HG02938 (cell line): ENCODE data around the gene CHD9.
"Not testable (repeated sequence)": the region's sequence is repeated elsewhere in the genome, so short reads cannot be mapped to it uniquely, and the experiment has no call there.

Experiments
- ATAC-seq: cut with Tn5 transposase; IDR thresholded peaks from one replicate; pipeline ENCODE4 v1.9.1; 2021; ENCODE audit warnings: mild to moderate bottlenecking, moderate library complexity; ENCODE audit not compliant: unreplicated experiment

The CHD9 gene

DNA sequence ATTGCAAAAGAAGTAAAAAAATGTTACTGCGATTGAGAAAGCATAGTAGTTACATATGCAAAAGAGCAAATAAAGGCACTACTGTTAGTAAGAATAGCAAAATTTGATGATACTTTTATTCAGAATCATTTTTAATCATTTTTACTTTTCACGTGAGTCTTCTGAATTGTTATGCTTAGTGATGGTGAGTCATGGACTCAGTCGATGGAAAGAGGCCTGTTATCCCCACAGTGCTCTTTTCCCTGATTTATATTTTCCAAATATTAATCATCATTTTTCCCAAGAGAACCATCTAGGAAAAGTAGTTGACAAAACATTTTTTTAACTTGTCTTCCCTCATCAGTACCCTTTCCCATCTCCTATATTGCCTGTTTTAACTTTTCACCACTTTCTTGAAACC lies 181.1 kb downstream of the CHD9 start:
- ATAC-seq: no peak

DNA sequence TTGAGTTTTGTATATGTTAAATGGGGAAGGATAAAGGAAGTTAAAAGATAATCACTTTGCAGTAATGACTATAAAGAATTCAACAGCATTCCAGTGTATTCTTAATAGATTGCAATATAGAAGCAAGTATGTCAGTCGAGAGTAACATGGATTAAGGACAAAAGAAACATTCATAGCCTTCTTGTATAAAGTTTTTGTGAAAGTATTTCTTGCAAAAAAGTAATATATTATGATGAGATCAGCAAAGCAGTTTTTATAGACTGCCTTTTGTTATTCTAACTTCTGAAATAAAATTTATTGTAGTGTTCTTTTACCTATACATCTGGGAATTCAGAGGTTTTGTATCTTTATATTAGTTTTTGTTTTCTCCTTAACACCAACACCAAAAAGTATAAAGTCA lies 194.5 kb downstream of the CHD9 start:
- ATAC-seq: no peak

DNA sequence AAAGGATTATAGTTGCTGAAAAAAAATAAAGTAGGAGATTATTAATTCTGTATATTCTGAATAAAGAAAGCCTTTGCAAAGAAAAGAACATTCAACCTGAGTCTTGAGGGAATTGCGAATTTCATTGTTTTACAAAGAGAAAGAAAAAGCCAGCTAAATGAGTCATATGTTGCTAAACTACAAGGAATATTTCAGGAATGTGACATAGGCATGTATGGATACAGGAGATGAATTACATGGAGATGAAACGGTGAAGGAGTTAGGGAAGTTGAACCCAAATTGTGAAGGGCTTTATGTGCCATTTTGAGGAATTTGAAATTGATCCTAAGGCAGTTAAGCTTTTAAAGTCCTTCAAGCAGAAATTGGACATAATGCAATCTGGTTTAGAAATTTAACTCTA lies 202.2 kb downstream of the CHD9 start:
- ATAC-seq: no peak

DNA sequence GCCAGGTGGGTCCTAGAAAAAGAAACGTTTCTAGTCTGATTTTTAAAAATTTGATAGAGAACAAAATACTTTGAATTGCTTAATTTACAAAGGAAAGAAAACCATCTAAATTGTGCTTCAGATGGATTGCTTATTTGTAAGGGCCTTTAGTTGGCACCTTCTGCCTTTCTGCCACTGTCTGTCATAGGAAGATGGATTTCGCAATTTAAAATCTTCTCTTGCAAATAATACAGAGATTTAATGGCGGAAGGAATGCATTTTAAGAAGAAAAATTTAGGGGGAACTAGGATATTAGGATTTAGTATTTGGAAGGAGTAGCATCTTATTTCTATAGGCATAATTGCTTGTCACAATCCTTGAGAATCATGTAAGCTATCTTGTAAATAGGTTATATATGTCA lies 204.0 kb downstream of the CHD9 start:
- no peak for ATAC-seq

DNA sequence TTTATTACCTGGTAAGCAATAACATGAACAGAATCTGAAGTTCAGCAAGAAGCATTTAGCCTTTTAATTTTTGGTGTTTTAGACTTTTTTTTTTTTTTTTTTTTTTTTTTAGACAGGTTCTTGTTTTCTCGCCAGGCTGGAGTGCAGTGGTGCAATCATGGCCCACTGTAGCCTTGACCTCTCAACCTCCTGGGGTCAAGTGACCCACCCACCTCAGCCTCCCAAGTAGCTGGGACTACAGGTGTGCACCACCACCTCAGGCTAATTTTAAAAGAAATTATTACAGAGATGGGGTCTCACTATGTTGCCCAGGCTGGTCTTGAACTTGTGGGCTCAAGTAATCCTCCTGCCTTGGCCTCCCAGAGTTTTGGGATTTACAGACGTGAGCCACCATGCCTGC lies 206.5 kb downstream of the CHD9 start:
- ATAC-seq: no peak

GRCh38 chr16:53262645-53263044 lies 207.9 kb downstream of the CHD9 start:
- ATAC-seq: no peak

DNA sequence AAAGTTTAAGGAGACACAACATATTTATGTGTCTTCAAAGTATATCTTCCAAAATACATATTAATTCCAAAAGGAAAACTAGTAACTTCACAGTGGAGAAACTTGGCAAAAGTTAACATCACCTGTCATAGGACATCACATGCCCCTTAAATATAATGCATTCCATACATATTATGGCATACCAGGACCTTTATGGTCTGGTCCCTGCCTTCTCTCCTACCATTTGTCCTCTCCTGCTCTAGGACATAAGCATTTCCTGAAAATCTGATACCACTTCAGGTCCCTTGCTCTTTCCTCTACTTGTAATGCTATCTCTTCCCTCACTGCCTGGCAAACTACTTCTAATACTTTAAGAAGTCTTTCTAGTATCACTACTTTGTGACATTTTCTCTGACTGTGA lies 211.4 kb downstream of the CHD9 start:
- ATAC-seq: no peak

DNA sequence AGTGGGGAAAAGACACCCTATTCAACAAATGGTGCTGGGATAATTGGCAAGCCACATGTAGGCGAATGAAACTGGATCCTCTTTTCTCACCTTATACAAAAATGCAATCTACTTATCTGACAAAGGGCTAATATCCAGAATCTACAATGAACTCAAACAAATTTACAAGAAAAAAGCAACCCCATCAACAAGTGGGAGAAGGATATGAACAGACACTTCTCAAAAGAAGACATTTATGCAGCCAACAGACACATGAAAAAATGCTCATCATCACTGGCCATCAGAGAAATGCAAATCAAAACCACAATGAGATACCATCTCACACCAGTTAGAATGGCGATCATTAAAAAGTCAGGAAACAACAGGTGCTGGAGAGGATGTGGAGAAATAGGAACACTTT lies 223.7 kb downstream of the CHD9 start:
- not testable (repeated sequence) for ATAC-seq

GRCh38 chr16:53281280-53281679 lies 226.5 kb downstream of the CHD9 start:
- no peak for ATAC-seq

DNA sequence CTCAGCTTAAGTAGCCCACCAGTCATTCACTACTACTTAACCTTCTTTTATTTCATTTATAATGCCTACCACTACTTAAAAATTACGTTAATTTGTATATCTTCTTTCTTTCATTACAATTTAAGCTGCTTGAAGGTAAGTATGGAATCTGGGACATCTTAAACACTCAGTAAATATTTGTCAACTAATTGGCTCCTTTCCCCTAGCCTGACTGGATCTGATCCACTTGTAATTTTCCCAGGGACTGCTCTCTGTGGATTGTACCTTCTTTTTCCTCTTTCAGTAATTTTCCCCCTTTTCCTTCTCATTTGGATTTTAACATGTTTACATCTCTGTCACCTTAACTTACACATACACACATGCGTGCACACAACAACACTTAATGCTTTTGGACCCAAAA lies 227.1 kb downstream of the CHD9 start:
- ATAC-seq: no peak

DNA sequence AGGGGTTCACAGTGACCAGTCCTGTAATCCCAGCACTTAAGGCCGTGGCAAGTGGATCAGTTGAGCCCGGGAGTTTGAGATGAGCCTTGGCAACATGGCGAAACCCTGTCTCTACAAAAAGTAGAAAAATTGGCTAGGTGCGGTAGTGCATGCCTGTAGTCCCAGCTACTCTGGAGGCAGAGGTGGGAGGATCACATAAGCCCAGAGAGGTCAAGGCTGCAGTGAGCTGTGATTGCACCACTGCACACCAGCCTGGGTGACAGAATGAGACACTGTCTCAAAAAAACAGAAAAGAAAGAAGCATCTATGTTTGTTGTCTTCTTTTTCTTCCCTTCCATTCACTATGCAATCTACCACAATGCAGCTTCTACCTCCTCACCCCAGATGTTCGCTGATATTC lies 227.5 kb downstream of the CHD9 start:
- ATAC-seq: no peak

GRCh38 chr16:53282975-53283946 lies 228.5 kb downstream of the CHD9 start:
- no peak for ATAC-seq

GRCh38 chr16:53285236-53285635 lies 230.4 kb downstream of the CHD9 start:
- no peak for ATAC-seq

- no peak for ATAC-seq
These were observed 235.7 kb downstream of the CHD9 start for GRCh38 chr16:53290520-53290919.

- no peak for ATAC-seq
These were observed 237.1 kb downstream of the CHD9 start for GRCh38 chr16:53291757-53292392.

- ATAC-seq: no peak
These were observed 242.7 kb downstream of the CHD9 start for GRCh38 chr16:53297477-53297876.

DNA sequence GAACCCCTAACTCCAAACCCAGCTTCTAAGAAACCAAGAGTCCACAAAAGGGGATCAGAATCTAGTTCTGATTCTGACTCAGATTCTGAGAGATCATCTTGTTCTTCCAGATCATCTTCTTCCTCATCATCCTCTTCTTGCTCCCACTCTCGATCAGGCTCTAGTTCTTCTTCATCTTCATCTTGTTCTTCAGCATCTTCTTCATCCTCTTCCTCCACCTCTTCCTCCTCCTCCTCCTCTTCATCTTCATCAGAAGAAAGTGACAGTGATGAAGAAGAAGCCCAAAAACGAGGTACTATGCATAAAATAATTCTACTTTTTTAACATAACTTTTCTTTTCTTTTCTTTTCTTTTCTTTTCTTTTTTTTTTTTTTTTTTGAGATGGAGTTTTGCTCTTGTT lies 249.5 kb downstream of the CHD9 start:
- ATAC-seq: no peak

DNA sequence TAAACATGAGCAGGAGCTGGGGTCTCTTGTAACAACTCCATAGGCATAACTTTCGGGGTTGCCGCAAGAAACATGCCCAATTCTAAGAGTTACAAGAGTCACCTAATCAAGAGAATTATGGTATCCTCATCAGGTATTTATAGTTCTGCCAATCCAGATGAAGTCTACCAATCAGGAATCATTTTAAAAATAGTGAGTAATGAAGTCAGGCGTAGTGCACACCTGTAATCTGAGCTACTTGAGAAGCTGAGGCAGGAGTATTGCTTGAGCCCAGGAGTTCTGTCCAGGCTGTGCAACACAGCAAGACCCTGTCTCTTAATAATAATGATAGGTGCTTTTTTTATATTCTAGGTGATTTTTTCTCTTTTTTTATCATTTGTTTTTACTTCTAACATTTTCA lies 251.0 kb downstream of the CHD9 start:
- no peak for ATAC-seq

DNA sequence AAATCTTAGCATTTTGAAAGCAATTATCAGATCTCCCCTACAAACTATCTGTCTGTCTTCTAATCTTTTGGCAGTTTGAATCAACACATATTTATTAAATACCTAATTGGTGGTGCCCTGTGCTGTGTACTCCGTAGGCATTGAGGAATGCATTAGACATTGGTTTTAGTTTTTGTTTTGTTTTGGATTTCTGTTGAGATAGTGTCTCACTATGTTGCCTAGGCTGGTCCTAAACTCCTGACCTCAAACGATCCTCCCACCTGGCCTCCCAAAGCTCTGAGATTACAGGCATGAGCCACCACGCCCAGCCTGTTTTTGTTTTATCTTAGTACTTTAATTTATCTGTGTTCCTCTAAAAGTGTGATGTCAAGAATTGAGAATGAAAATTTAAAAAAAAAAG lies 254.7 kb downstream of the CHD9 start:
- no peak for ATAC-seq

- no peak for ATAC-seq
These were observed 266.2 kb downstream of the CHD9 start for GRCh38 chr16:53320992-53321391.

- no peak for ATAC-seq
These were observed 269.1 kb downstream of the CHD9 start for GRCh38 chr16:53323924-53324323.

DNA sequence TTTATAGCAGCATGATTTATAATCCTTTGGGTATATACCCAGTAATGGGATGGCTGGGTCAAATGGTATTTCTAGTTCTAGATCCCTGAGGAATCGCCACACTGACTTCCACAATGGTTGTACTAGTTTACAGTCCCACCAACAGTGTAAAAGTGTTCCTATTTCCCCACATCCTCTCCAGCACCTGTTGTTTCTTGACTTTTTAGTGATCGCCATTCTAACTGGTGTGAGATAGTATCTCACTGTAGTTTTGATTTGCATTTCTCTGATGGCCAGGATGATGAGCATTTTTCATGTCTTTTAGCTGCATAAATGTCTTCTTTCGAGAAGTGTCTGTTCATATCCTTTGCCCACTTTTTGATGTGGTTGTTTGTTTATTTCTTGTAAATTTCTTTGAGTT lies 276.2 kb downstream of the CHD9 start:
- ATAC-seq: not testable (repeated sequence)
